A549 treated with RU486 at 1 μM for 4 hours (cell line): ENCODE results near the gene EPHA1. TPM values are rescaled to one million over a fixed set of nuclear protein-coding genes. Genes with fewer than 3 reads are reported as not detected.

Experiments
- total RNA-seq: library from RNA; stranded (reverse); fragments of 200-300 nt; extraction: Qiagen RNA extraction; gene quantifications from 5 replicates; pipeline ENCODE4 v1.2.3, GENCODE V29; 2022; ENCODE audit warnings: low read depth

EPHA1 gene
- total RNA-seq, result not detected in 5 replicates

DNA sequence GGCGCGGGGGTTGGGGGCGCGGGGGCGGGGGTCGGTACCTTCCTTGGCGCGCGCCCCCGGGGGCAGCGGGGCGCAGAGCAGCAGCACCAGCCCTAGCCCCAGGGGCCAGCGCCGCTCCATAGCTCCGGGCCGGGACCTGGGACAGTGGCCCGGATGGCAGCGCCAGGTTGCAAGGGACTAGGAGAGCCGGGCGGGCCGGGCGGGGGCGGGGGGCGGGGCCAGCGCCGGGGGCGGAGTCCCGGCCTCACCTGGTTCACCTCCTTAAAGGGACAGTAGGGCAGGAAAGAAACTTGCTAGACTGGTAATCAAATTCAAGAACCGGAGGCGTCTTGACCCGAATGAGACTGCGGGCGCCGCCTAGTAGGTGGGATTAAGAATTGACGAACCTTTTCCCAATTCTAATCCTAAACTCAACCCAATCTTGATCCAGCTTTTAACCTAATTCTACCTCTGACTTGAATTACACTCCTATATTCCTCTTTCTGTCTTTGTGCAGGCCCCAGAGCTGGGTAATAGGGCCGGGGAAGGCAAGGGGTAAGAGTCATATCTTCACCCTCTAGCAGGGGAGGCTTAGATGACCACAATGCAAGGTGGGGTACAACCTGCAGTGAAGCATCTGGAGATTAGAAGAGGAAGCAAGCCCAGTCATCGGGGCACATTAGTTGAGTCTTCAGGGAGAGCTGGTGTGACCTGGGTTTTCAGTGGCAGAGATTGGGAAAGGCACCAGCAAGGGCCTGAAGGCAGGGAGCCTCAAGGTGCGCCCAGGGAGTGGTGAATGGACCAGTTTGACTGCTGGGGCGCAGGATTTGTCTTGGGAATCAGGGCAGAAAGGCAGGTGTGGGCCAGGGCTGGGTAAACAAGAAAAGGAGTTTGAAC is at the start of gene EPHA1:
Gene EPHA1 (minus strand): TSS at position 171 of the 876 bp plus-strand sequence. CDS start 51 bp downstream, at position 120.

DNA sequence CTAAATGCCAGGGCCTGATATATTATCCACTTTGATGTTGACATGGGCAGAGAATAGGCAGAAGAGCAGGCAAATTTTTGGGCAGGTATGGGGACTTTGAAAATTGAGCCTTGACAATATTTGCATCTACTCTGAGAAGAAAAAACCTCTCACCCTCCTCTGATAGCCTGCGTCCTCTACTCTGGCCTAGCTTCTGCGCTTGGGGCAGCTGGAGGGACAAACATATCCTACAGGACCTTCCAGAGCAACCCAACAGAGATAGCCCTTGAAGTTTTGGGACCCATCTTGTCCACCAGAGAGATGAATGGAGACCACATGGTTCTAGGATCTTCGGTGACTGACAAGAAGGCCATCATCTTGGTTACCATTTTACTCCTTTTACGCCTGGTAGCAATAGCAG is 34.5 kb upstream of the EPHA1 start, which contains the start of gene TAS2R60:
Gene TAS2R60 (plus strand): TSS at position 301 of the 400 bp plus-strand sequence. CDS start 0 bp downstream, at position 301.

DNA sequence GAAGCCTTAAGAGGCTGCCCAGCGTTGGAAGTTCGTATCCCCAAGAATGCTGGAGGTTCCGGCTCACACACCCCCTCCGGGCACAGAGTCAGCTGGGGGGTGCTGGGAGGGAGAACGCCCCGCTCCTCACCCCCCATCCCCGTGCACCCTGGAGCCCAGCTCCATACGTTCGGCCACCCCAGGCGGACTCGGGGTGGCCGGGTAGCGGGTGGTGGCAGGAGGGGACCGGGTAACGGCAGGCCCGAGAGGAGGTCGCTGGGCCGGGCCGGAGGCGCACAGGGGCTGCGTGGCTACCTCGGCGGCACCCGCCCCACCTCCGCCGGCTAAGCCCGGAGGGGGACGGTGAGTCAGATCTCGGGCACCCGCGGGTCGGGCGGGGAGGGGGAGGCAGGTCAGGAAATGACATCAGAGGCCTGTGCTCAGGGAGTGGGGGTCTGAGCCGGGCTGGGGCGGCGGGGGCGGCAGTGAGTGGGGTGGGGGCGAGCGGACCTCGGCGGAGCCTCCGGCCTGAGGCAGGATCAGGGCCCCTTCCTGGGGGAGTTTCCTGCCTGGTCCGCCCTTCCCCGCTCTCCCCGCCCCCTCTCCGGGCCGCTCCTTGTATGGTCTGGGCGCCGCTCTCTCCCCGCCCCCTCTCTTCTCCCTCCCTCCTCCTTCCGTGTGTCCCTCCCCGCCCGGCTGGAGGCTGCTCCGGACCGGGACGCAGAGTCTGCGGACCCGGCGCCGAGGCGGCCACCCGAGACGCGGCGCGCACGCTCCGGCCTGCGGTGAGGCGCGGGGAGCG is 27.8 kb downstream of the EPHA1 start, which contains the start of gene ZYX:
Gene ZYX (plus strand): TSS at position 700 of the 781 bp plus-strand sequence. CDS start 227 bp downstream, outside the sequence.

DNA sequence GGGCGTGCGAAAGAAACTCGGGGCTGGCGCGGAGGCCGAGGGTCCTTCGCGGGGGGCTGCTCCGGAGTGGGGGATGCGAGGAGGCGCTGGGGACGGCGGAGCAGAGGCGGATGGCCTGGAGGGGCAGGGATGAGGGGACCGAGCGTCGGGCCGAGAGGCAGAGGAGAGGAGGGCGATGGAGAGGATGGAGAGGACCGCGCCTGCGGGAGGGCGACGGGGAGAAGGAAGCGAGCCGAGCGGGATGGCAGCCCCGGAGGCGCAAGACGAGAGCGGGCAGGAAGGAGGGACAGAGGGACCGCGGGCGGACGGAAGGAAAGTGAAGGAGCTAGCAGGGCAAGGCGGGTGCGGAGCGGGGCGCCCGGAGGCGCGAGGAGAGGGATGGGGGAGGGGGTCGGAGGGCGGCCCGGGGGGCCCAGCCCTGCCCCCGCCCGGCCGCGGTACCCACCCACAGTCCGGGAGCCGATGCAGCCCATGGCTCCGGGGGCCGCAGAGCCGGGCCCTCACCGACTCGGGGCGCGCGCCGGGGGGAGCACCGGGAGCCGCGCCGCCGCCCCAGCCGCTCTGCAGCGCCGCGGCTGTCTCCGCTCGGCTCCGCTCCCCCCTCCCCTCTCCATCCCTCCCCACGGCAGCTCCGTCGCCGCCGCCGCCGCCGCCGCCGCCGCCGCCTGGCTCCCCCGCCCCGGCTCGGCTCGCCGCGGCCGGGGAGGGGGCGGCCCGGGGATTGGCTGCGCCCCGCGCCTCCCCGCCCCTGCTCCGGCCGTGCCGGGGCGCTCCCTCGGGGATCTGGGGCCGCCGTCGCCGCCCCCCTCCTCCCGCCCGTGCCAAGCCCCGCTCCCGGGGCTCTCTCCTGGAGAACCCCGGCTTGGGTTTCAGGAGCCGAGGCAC is 46.3 kb downstream of the EPHA1 start, which contains the start of gene FAM131B:
Gene FAM131B (minus strand): TSS at position 583 of the 885 bp plus-strand sequence. CDS start 110 bp downstream, at position 473.

Other genes starting within 250 kb of the EPHA1 start
- not detected in 5 replicates for gene TAS2R39, start 225.4 kb downstream of the EPHA1 start, total RNA-seq
- not detected in 5 replicates for gene TAS2R40, start 186.8 kb downstream of the EPHA1 start, total RNA-seq
- 111 to 134 TPM (median 116 TPM) in 5 replicates for gene GSTK1, start 145.4 kb downstream of the EPHA1 start, total RNA-seq
- 0.85 to 1.7 TPM (median 1.4 TPM) in 5 replicates for gene TMEM139, start 123.9 kb downstream of the EPHA1 start, total RNA-seq
- gene CASP2, start 120.5 kb downstream of the EPHA1 start, total RNA-seq, result 17.1 to 23.9 TPM (median 20.9 TPM) in 5 replicates
- gene CLCN1, start 92.7 kb downstream of the EPHA1 start, total RNA-seq, result 0.06 to 0.11 TPM in 2 of 5 replicates, not detected in the others
- gene FAM131B, start 46.1 kb downstream of the EPHA1 start, total RNA-seq, result 0.33 to 0.71 TPM (median 0.46 TPM) in 5 replicates
- gene ZYX, start 27.5 kb downstream of the EPHA1 start, total RNA-seq, result 142 to 207 TPM (median 178 TPM) in 5 replicates
- not detected in 5 replicates for gene TAS2R60, start 34.6 kb upstream of the EPHA1 start, total RNA-seq
- not detected in 5 replicates for gene TAS2R41, start 69.0 kb upstream of the EPHA1 start, total RNA-seq
- gene CTAGE15, start 162.9 kb upstream of the EPHA1 start, total RNA-seq, result not detected in 5 replicates
- 0.29 to 0.36 TPM (median 0.32 TPM) in 5 replicates for gene TCAF2, start 212.1 kb upstream of the EPHA1 start, total RNA-seq